Nasal cavity respiratory epithelium epithelial cell of viscerocranial mucosa (primary cell): ENCODE results near the gene TDRD6. TPM values are rescaled to one million over a fixed set of nuclear protein-coding genes. Genes with fewer than 3 reads are reported as not detected.

Source experiments
- total RNA-seq: library from RNA; depleted of rRNA; stranded (reverse); fragments of >200 nt; gene quantifications from 2 replicates; pipeline ENCODE4 v1.2.3, GENCODE V29; 2014

The TDRD6 gene
- total RNA-seq: under 0.01 and 0.50 TPM in 2 replicates

GRCh38 chr6:46687619-46688097, at the start of gene TDRD6:
TSS of gene TDRD6 (plus strand) at chr6:46687885. CDS start at chr6:46688129, 244 bp downstream.

GRCh38 chr6:46652603-46653438, 34.9 kb upstream of the TDRD6 start, which contains the start of the genes CYP39A1 and SLC25A27:
TSS of gene CYP39A1 (minus strand) at chr6:46652818. CDS start at chr6:46652582, 236 bp downstream.
TSS of gene SLC25A27 (plus strand) at chr6:46652975. CDS start at chr6:46653193, 218 bp downstream.

GRCh38 chr6:46734867-46735719, 47.4 kb downstream of the TDRD6 start, which contains the start of gene PLA2G7:
TSS of gene PLA2G7 (minus strand) at chr6:46735375. CDS start at chr6:46722891, 12,484 bp downstream.

GRCh38 chr6:46746696-46747095, 59.0 kb downstream of the TDRD6 start, which contains the start of gene ANKRD66:
TSS of gene ANKRD66 (plus strand) at chr6:46746933. CDS start at chr6:46751949, 5,016 bp downstream.

Other genes with a start within 250 kb of the TDRD6 start
- under 0.01 TPM in 1 of 2 replicates, not detected in the other for gene RCAN2, start 196.4 kb upstream of the TDRD6 start, total RNA-seq
- 6.5 and 8.2 TPM in 2 replicates for gene CYP39A1, start 35.1 kb upstream of the TDRD6 start, total RNA-seq
- 5.1 and 11.7 TPM in 2 replicates for gene SLC25A27, start 34.9 kb upstream of the TDRD6 start, total RNA-seq
- gene PLA2G7, start 47.5 kb downstream of the TDRD6 start, total RNA-seq: under 0.01 and 0.28 TPM in 2 replicates
- gene ANKRD66, start 59.0 kb downstream of the TDRD6 start, total RNA-seq: not detected in 2 replicates
- gene MEP1A, start 105.5 kb downstream of the TDRD6 start, total RNA-seq: 0.07 TPM in 1 of 2 replicates, not detected in the other
- gene ADGRF5, start 234.1 kb downstream of the TDRD6 start, total RNA-seq: not detected in 2 replicates